ENCODE results near the gene WRAP73.

WRAP73 gene

GRCh38 chr1:3609016-3609768 lies 40.7 kb downstream of the WRAP73 start:
- DNase-seq, result no peak

- DNase-seq, result no peak
Measured at GRCh38 chr1:3608154-3608553, 41.7 kb downstream of the WRAP73 start.

- no peak for DNase-seq
Measured at GRCh38 chr1:3607703-3608065, 42.2 kb downstream of the WRAP73 start.

- no peak for DNase-seq
Measured at GRCh38 chr1:3606779-3607702, 42.9 kb downstream of the WRAP73 start.

- DNase-seq, result no peak
Measured at GRCh38 chr1:3604997-3605823, 44.7 kb downstream of the WRAP73 start.

DNA sequence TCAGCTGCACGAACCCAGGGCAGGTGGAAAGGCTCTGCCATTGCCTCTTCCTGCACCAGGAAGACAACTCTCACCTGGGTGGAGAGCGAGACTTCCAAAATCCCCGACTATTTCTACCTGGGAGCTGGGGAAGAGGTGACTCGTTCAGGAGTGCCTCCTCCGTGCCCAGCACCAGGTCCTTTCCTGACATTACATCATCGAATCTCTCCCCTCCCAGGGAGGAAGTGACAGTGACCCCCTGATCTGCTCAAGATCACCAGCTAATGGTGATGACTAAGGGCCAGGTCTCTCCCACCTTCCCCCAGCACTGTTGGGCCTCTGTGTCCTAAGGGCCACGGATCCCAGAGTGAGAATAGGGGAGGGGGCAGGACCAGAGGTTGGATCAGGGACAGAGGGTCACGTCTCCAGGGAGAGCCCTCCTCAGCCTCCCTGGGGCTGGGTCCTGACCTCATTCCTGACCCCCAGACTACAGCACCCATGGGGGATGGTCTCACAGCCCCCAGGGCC lies 45.4 kb downstream of the WRAP73 start:
- DNase-seq, result no peak

- no peak for DNase-seq
Measured at GRCh38 chr1:3603571-3604467, 46.1 kb downstream of the WRAP73 start.

- no peak for DNase-seq
Measured at GRCh38 chr1:3603156-3603555, 46.7 kb downstream of the WRAP73 start.

GRCh38 chr1:3602375-3602774 lies 47.5 kb downstream of the WRAP73 start:
- no peak for DNase-seq

- no peak for DNase-seq
Measured at GRCh38 chr1:3601743-3602142, 48.2 kb downstream of the WRAP73 start.

DNA sequence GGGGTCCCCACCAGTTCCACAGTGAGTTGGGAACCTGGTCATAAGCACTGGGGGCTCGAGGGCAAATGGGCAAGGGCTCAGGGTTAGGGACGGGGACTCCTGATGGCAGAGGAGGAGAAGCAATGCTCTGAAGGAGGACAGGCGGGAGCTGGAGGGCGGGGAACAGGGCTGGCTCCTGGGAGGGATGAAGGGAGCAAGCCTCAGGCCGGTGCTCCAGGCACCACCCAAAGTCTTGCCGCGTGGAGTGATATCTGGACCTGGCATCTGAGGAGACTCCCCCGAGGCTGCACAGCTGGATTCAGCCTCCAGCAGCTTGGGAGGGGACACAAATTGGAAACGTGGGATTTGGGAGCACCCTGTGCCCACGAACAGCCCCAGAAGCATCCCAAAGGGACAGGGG lies 49.5 kb downstream of the WRAP73 start:
- no peak for DNase-seq

DNA sequence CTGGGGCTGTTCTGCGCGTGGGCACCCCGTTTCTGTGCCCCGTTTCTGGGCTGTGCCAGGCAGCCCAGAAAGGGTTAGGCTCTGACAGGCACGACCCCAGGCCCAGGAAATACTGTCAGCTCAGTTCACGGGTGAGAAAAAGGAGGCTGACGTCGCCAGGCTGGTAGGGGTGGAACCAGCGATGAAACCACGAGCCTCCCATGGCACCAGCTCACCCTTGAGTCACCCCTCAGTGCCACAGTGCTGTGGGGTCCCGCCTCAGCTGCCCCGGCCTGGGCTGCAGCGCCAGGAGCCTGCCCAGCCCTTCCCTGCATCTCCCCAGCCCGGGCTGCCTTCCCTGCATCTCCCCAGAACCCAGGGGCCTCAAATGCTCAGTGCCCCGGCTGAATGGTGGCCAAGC lies 50.1 kb downstream of the WRAP73 start:
- DNase-seq, result no peak

GRCh38 chr1:3599286-3599811 lies 50.6 kb downstream of the WRAP73 start:
- no peak for DNase-seq

DNA sequence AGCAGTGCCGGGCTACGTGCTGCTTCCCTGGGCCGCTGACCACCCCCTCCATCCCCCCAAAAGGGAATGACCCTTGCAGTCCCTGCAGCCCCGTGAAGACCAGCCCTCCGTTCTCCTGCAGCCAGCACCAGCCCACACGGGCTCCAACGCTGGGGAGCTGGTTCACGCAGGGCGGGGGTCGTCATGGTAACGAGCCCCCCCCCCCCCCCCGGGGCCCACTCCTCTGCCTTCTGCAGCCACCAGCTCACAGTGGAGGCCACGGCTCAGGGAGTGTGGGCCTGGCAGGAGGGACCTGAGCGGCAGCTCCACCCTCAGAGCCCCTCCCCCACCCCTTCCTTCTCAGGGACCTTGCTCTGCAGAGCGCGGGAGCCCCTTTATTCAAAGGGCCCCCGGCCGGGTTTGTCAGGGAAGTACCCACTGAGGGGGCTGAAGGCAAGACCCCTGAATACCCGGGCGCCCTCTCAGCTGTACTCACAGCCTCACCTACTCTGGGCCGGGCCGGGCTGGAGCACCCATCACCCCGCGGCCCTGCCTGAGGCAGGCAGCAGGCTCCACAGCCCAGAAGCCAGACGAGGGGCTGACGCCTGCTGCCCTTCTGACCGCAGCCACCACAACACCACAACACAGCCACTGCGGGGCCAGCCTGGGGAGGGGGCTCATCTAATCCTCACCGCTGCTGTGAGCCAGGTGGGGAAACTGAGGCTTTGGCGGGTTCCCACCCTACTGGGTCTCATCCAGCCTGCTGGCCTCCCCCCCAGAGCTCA lies 51.2 kb downstream of the WRAP73 start:
- no peak for DNase-seq

GRCh38 chr1:3598051-3598491 lies 51.8 kb downstream of the WRAP73 start:
- DNase-seq, result no peak

- peak; percentile 18 to 25 for DNase-seq
Measured at GRCh38 chr1:3597599-3597964, 52.3 kb downstream of the WRAP73 start.

DNA sequence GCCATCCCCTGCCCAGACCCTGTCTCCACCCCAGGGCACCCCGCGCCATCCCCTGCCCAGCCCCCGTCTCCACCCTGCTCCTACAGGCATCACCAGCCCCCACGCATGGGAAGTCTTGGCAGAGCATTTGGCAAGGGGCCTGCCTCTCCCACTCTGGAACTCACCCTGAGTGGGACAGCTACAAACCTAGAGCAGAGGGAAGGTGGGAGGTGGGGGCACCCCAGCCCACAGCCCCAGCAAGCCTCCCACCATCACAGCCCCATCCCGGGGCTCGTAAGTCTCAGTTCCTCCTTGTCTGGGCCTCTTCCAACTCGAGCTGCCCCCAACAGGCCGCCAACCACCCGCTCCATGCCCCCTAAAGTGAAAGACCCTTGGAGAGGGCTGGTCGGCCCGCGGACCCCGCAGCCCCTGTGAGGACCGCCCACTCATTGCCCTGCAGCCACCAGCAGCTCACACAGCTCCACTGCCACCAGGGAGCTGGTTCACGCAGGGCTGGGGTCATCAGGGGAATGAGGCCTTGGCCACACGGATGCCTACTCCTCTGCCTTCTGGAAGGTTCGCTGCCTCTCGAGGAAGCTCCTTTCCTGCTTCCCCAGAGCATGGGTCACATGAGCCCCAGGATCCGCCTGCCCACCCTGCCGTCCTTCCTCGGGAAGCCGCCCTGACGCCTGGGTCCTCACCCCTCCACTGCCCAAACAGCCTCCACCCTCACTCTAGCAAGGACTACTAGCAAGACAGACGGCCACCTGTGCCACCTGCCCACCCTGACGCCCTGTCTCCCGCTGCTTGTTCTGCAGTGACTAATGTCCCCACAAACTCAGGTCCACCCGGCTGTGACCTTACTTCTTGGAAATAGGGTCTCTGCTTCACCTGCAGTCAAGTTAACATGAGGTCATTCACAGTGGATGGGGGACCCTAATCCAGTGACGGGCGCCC lies 53.0 kb downstream of the WRAP73 start:
- no peak for DNase-seq

DNA sequence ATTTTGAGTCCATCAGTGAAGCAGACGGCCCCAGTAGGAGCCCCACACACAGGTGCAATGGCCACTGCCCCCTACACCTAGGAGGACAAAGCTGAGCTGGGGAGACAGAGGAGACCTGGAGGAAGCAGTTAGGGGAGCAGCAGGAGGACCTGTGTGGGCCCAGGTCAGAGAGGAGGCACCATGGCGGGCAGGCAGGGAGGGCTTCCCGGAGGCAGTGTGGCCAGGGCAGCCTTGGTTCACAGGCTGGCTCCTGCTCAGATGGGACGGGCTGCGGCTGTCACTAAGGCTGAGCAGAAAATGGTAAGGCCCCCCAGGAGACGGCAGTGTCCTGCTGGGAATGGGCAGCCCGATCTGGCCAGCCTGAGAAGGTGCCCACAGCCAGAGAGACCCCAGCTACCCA lies 54.0 kb downstream of the WRAP73 start:
- no peak for DNase-seq

- no peak for DNase-seq
Measured at GRCh38 chr1:3594706-3595377, 55.1 kb downstream of the WRAP73 start.

Data from CD4-positive, alpha-beta T cell treated with Interferon alpha-2 for 1 hour (primary cell).